HCT116 (cell line): ENCODE measurements around the gene B4GALNT3. TPM values are rescaled to one million over a fixed set of nuclear protein-coding genes. Genes with fewer than 3 reads are reported as not detected.

ENCODE experiments used
- ATAC-seq: fragments of 200-7000 bp; cut with Tn5 transposase; 2 replicates; pipeline ENCODE4 v1.9.1; 2020; ENCODE audit warnings: mild to moderate bottlenecking, moderate library complexity
- BruUV-seq: library from RNA; stranded (reverse); fragments of 400-500 nt; replicated peaks from 2 replicates; lab custom pipeline; 2021; lab: Mats Ljungman, UMichigan
- CTCF ChIA-PET: fragments of 300-600 bp; sonication (Branson Sonifier 250); formaldehyde crosslinking; loops from one replicate; lab custom pipeline; 2021; ENCODE audit warnings: antibody characterized with exemption; lab: Charles Lee
- POLR2A ChIA-PET: fragments of 300-600, 350-600 bp; sonication (Branson Sonifier 250); formaldehyde crosslinking; loops from one replicate; lab custom pipeline; 2021; ENCODE audit warnings: antibody characterized with exemption; lab: Charles Lee
- RAD21 ChIA-PET, 2 experiments: fragments of 300-600 bp; sonication (Branson Sonifier 250); formaldehyde crosslinking; loops; one replicate each; lab custom pipeline; 2023; ENCODE audit warnings: low total read pairs in 2 of 2; ENCODE audit not compliant: uncharacterized antibody in 2 of 2, unreplicated experiment in 2 of 2, low non-redundant PET in 1 of 2; lab: Charles Lee
- DNase-seq: peaks from one replicate; pipeline ENCODE4 v3.0.0-alpha.2; 2010; ENCODE audit warnings: low read depth, low spot score
- H2AFZ ChIP-seq: fragments of 200-600 bp; shearing (Covaris generic), sonication (generic); 2 replicates; pipeline ENCODE4 v1.6.1; 2017; ENCODE audit warnings: low read depth, mixed run types, mixed read lengths, antibody characterized with exemption, low read length; ENCODE audit not compliant: poor library complexity, severe bottlenecking
- H3K27ac ChIP-seq: 2 replicates; pipeline ENCODE4 v1.5.1; 2012; ENCODE audit warnings: low read depth, low read length
- H3K27me3 ChIP-seq: fragments of 200-600 bp; sonication (generic); 2 replicates; pipeline ENCODE4 v1.6.1; 2016; ENCODE audit warnings: mixed run types, low read length, mixed read lengths; ENCODE audit not compliant: insufficient read depth
- H3K36me3 ChIP-seq, 2 experiments: fragments of 200-500 bp in 1 of 2; fragments of 200-600 bp in 1 of 2; sonication (Bioruptor generic) in 1 of 2; sonication (generic) in 1 of 2; 2 replicates each; pipeline versions ENCODE4 v1.5.1 to v1.6.1; 2014 to 2016; ENCODE audit warnings: low read length in 2 of 2, inconsistent platforms in 1 of 2, mixed read lengths in 1 of 2, mixed run types in 1 of 2; ENCODE audit not compliant: insufficient read depth in 2 of 2, control insufficient read depth in 1 of 2
- H3K4me1 ChIP-seq, 2 experiments: fragments of 200-600 bp in 1 of 2; sonication (generic) in 1 of 2; 2 replicates each; pipeline versions ENCODE4 v1.5.1 to v1.6.1; 2012 to 2017; ENCODE audit warnings: low read length in 2 of 2, inconsistent platforms in 1 of 2, mild to moderate bottlenecking in 1 of 2, mixed read lengths in 1 of 2, mixed run types in 1 of 2, moderate library complexity in 1 of 2; ENCODE audit not compliant: insufficient read depth in 2 of 2, control insufficient read depth in 1 of 2
- H3K4me2 ChIP-seq: fragments of 200-600 bp; sonication (generic); 2 replicates; pipeline ENCODE4 v1.6.1; 2017; ENCODE audit warnings: mixed run types, low read length, mixed read lengths
- H3K4me3 ChIP-seq, 2 experiments: fragments of 200-600 bp in 1 of 2; sonication (generic) in 1 of 2; replicated peaks in 1 of 2; 2 replicates each; pipeline ENCODE4 v1.5.1; 2011 to 2016; ENCODE audit warnings: low read length in 2 of 2, control low read depth in 1 of 2, low read depth in 1 of 2, mild to moderate bottlenecking in 1 of 2, mixed read lengths in 1 of 2, mixed run types in 1 of 2
- H3K79me2 ChIP-seq: fragments of 200-600 bp; sonication (generic); 2 replicates; pipeline ENCODE4 v1.6.1; 2017; ENCODE audit warnings: mild to moderate bottlenecking, mixed run types, low read length, moderate library complexity, mixed read lengths; ENCODE audit not compliant: insufficient read depth
- H3K9ac ChIP-seq: fragments of 200-600 bp; sonication (generic); 2 replicates; pipeline ENCODE4 v1.6.1; 2016; ENCODE audit warnings: low read length, mixed read lengths
- H3K9me2 ChIP-seq: fragments of 200-600 bp; sonication (generic), shearing (Covaris generic); 2 replicates; pipeline ENCODE4 v1.6.1; 2017; ENCODE audit warnings: mixed run types, mild to moderate bottlenecking, moderate library complexity; ENCODE audit not compliant: insufficient read depth
- H3K9me3 ChIP-seq, 2 experiments: fragments of 200-500 bp in 1 of 2; fragments of 200-600 bp in 1 of 2; sonication (Bioruptor generic) in 1 of 2; sonication (generic) in 1 of 2; 2 replicates each; pipeline ENCODE4 v1.6.1; 2014 to 2017; ENCODE audit warnings: low read length in 2 of 2, mixed read lengths in 2 of 2, inconsistent platforms in 1 of 2, low read depth in 1 of 2, mild to moderate bottlenecking in 1 of 2, mixed run types in 1 of 2, moderate library complexity in 1 of 2; ENCODE audit not compliant: control insufficient read depth in 1 of 2, insufficient read depth in 1 of 2
- H4K20me1 ChIP-seq: fragments of 200-600 bp; sonication (generic), shearing (Covaris generic); 2 replicates; pipeline ENCODE4 v1.6.1; 2017; ENCODE audit warnings: mixed run types, mild to moderate bottlenecking, moderate library complexity; ENCODE audit not compliant: insufficient read depth
- CBX3 ChIP-seq: IDR thresholded peaks from 2 replicates; pipeline ENCODE4 v1.6.1; 2012; ENCODE audit warnings: low read depth
- CEBPB ChIP-seq: IDR thresholded peaks from 2 replicates; pipeline ENCODE4 v1.6.1; 2012; ENCODE audit warnings: low read depth
- EGR1 ChIP-seq: IDR thresholded peaks from 2 replicates; pipeline ENCODE4 v1.6.1; 2012; ENCODE audit warnings: low read depth
- ELF1 ChIP-seq: IDR thresholded peaks from 2 replicates; pipeline ENCODE4 v1.6.1; 2012; ENCODE audit warnings: low read depth, borderline replicate concordance
- EZH2phosphoT487 ChIP-seq: fragments of 200-600 bp; IDR thresholded peaks from 2 replicates; pipeline ENCODE4 v1.6.1; 2018; ENCODE audit warnings: antibody characterized with exemption, borderline replicate concordance
- POLR2AphosphoS5 ChIP-seq: IDR thresholded peaks from 2 replicates; pipeline ENCODE4 v1.6.1; 2011; ENCODE audit warnings: mild to moderate bottlenecking, low read depth, low read length, moderate library complexity
- RAD21 ChIP-seq: IDR thresholded peaks from 2 replicates; pipeline ENCODE4 v1.6.1; 2012; ENCODE audit warnings: low read depth, mild to moderate bottlenecking
- SP1 ChIP-seq: IDR thresholded peaks from 2 replicates; pipeline ENCODE4 v1.6.1; 2012; ENCODE audit warnings: low read depth
- ZNF274 ChIP-seq: fragments of 200-500 bp; sonication (Bioruptor generic); IDR thresholded peaks from 2 replicates; pipeline ENCODE4 v1.6.1; 2014; ENCODE audit warnings: mild to moderate bottlenecking, low read depth, low read length, inconsistent platforms
- intact Hi-C: fragments of 100-400 bp; cut with micrococcal nuclease; formaldehyde crosslinking; loops from 2 replicates; pipeline ENCODE4 v1.10.0; 2022
- total RNA-seq: library from RNA; stranded (reverse); gene quantifications from one replicate; pipeline ENCODE4 v1.2.1, GENCODE V29; 2021; ENCODE audit not compliant: unreplicated experiment
- TF ChIP-seq, protein P1 (sequence below), 3 experiments: fragments of 200-600 bp in 1 of 3; sonication (generic) in 1 of 3; IDR thresholded peaks in 2 of 3; conservative IDR thresholded peaks in 1 of 3; 2 replicates each; pipeline ENCODE4 v1.5.1; 2012 to 2017; ENCODE audit warnings: low read depth in 2 of 3, low read length in 2 of 3, antibody characterized with exemption in 1 of 3, borderline replicate concordance in 1 of 3, control low read depth in 1 of 3, mild to moderate bottlenecking in 1 of 3, mixed read lengths in 1 of 3, mixed run types in 1 of 3, moderate library complexity in 1 of 3; ENCODE audit not compliant: insufficient read depth in 1 of 3
- TF ChIP-seq, protein P2 (sequence below): IDR thresholded peaks from 2 replicates; pipeline ENCODE4 v1.6.1; 2012; ENCODE audit warnings: low read depth

B4GALNT3 gene
- total RNA-seq, 1 experiment from 2014 or later = 18.2 TPM

GRCh38 chr12:482061-482460 is 22.3 kb downstream of the B4GALNT3 start:
- no peak for DNase-seq
- Histone ChIP-seq H3K4me3 (no peak overlapping the region), H3K9me3 (no peaks in the 10 kb centered on the region), H3K27ac (no peak overlapping the region), H3K4me2 (no peak overlapping the region), H3K36me3 (no peaks in the 10 kb centered on the region), H3K27me3 (no peaks in the 10 kb centered on the region), H3K9ac (no peak overlapping the region), H3K9me2 (no peaks in the 10 kb centered on the region), H2AFZ (no peak overlapping the region), H3K4me1 (no peaks in the 10 kb centered on the region), H4K20me1 (no peaks in the 10 kb centered on the region), H3K79me2 (no peaks in the 10 kb centered on the region)
- BruUV-seq = no TSS peak
- CTCF ChIA-PET = no interaction called here
- TF ChIP-seq, protein P1, sequence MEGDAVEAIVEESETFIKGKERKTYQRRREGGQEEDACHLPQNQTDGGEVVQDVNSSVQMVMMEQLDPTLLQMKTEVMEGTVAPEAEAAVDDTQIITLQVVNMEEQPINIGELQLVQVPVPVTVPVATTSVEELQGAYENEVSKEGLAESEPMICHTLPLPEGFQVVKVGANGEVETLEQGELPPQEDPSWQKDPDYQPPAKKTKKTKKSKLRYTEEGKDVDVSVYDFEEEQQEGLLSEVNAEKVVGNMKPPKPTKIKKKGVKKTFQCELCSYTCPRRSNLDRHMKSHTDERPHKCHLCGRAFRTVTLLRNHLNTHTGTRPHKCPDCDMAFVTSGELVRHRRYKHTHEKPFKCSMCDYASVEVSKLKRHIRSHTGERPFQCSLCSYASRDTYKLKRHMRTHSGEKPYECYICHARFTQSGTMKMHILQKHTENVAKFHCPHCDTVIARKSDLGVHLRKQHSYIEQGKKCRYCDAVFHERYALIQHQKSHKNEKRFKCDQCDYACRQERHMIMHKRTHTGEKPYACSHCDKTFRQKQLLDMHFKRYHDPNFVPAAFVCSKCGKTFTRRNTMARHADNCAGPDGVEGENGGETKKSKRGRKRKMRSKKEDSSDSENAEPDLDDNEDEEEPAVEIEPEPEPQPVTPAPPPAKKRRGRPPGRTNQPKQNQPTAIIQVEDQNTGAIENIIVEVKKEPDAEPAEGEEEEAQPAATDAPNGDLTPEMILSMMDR (IDR thresholded peaks at IDR 0.05 in 2 of 3, conservative IDR thresholded peaks at IDR 0.05 in 1 of 3; ENCODE audit: borderline replicate concordance in 1 of 3, insufficient read depth in 1 of 3, low read depth in 2 of 3, low read length in 2 of 3) = no peak
- POLR2A ChIA-PET = no interaction called here
- ATAC-seq = no peak
- intact Hi-C loops = no loop called here
- RAD21 ChIA-PET = no interaction called here

GRCh38 chr12:484096-484495 is 24.4 kb downstream of the B4GALNT3 start:
- ChIA-PET RAD21 (no interaction called here), CTCF (no interaction called here), POLR2A (no interaction called here)
- no peak for ATAC-seq
- Histone ChIP-seq H3K4me3 (no peak overlapping the region), H4K20me1 (no peaks in the 10 kb centered on the region), H3K9me2 (no peaks in the 10 kb centered on the region), H3K9me3 (no peaks in the 10 kb centered on the region), H3K27ac (no peak overlapping the region), H3K9ac (no peak overlapping the region), H3K4me2 (no peak overlapping the region), H3K36me3 (no peaks in the 10 kb centered on the region), H3K4me1 (no peaks in the 10 kb centered on the region), H3K79me2 (no peaks in the 10 kb centered on the region), H2AFZ (no peak overlapping the region), H3K27me3 (no peaks in the 10 kb centered on the region)
- BruUV-seq = no TSS peak
- DNase-seq = no peak
- intact Hi-C loops = no loop called here
- TF ChIP-seq CBX3 = no peak
- TF ChIP-seq, protein P2, sequence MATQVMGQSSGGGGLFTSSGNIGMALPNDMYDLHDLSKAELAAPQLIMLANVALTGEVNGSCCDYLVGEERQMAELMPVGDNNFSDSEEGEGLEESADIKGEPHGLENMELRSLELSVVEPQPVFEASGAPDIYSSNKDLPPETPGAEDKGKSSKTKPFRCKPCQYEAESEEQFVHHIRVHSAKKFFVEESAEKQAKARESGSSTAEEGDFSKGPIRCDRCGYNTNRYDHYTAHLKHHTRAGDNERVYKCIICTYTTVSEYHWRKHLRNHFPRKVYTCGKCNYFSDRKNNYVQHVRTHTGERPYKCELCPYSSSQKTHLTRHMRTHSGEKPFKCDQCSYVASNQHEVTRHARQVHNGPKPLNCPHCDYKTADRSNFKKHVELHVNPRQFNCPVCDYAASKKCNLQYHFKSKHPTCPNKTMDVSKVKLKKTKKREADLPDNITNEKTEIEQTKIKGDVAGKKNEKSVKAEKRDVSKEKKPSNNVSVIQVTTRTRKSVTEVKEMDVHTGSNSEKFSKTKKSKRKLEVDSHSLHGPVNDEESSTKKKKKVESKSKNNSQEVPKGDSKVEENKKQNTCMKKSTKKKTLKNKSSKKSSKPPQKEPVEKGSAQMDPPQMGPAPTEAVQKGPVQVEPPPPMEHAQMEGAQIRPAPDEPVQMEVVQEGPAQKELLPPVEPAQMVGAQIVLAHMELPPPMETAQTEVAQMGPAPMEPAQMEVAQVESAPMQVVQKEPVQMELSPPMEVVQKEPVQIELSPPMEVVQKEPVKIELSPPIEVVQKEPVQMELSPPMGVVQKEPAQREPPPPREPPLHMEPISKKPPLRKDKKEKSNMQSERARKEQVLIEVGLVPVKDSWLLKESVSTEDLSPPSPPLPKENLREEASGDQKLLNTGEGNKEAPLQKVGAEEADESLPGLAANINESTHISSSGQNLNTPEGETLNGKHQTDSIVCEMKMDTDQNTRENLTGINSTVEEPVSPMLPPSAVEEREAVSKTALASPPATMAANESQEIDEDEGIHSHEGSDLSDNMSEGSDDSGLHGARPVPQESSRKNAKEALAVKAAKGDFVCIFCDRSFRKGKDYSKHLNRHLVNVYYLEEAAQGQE = no peak
- TF ChIP-seq ELF1 = no peak
- TF ChIP-seq, protein P1 (IDR thresholded peaks at IDR 0.05 in 2 of 3, conservative IDR thresholded peaks at IDR 0.05 in 1 of 3; ENCODE audit: borderline replicate concordance in 1 of 3, insufficient read depth in 1 of 3, low read depth in 2 of 3, low read length in 2 of 3) = no peak
- TF ChIP-seq RAD21 = no peak
- TF ChIP-seq SP1 = no peak
- TF ChIP-seq CEBPB = no peak
- no peak for TF ChIP-seq ZNF274
- TF ChIP-seq EGR1 = no peak
- no peak for TF ChIP-seq EZH2phosphoT487
- TF ChIP-seq POLR2AphosphoS5 = no peak
